K562 (cell line): ENCODE data around the gene E2F2. TPM values are rescaled to one million over a fixed set of nuclear protein-coding genes. Genes with fewer than 3 reads are reported as not detected.

Source experiments
- ATF7 ChIP-seq: fragments of 450-650 bp; IDR thresholded peaks from 2 replicates; pipeline ENCODE4 v1.7.1; 2014; ENCODE audit warnings: mild to moderate bottlenecking, moderate library complexity
- CXXC5 ChIP-seq: fragments of 250-450 bp; sonication (Bioruptor Pico); IDR thresholded peaks from 2 replicates; pipeline ENCODE4 v1.8.0; 2022; ENCODE audit warnings: inconsistent platforms, mild to moderate bottlenecking, moderate library complexity
- HDGF ChIP-seq: fragments of 450-650 bp; IDR thresholded peaks from 2 replicates; pipeline ENCODE4 v1.6.1; 2016
- HNRNPL ChIP-seq: fragments of 200-400 bp; formaldehyde crosslinking; IDR thresholded peaks from 2 replicates; pipeline ENCODE4 v1.6.1; 2017; ENCODE audit warnings: low read depth, mild to moderate bottlenecking, low read length
- JUND ChIP-seq, 2 experiments: IDR thresholded peaks; 2 replicates in 1 of 2; 3 replicates in 1 of 2; pipeline ENCODE4 v1.6.1; 2011; ENCODE audit warnings: borderline replicate concordance in 2 of 2, low read depth in 2 of 2, low read length in 2 of 2, improper control_type of control experiment in 1 of 2, missing biosample characterization in 1 of 2, missing genetic modification characterization in 1 of 2, missing genetic modification reagents in 1 of 2
- KLF10 ChIP-seq: fragments of 250-450 bp; sonication (Bioruptor Pico); IDR thresholded peaks from 2 replicates; pipeline ENCODE4 v1.6.1; 2021; ENCODE audit warnings: matching md5 sums
- MBD2 ChIP-seq: sonication (generic); IDR thresholded peaks from 2 replicates; pipeline ENCODE4 v1.6.1; 2016; ENCODE audit warnings: low read depth, borderline replicate concordance
- MTF1 ChIP-seq: fragments of 250-450 bp; sonication (Bioruptor Pico); IDR thresholded peaks from 2 replicates; pipeline ENCODE4 v1.9.0; 2021; ENCODE audit warnings: moderate library complexity, mild to moderate bottlenecking, inconsistent platforms, borderline replicate concordance
- NFIC ChIP-seq: fragments of 450-650 bp; IDR thresholded peaks from 2 replicates; pipeline ENCODE4 v1.6.1; 2017; ENCODE audit warnings: mild to moderate bottlenecking, inconsistent platforms
- SMAD4 ChIP-seq: fragments of 250-450 bp; sonication (Bioruptor Pico); conservative IDR thresholded peaks from 2 replicates; pipeline ENCODE4 v1.8.0; 2021; ENCODE audit warnings: inconsistent platforms, mild to moderate bottlenecking, moderate library complexity
- SMARCA5 ChIP-seq: fragments of 450-650 bp; IDR thresholded peaks from 2 replicates; pipeline ENCODE4 v1.6.1; 2016
- SP2 ChIP-seq: IDR thresholded peaks from 2 replicates; pipeline ENCODE4 v1.6.1; 2011; ENCODE audit warnings: mild to moderate bottlenecking, low read depth, low read length, moderate library complexity; ENCODE audit not compliant: poor library complexity, severe bottlenecking; ENCODE audit errors: extremely low read depth
- SREBF1 ChIP-seq: fragments of 150-350 bp; IDR thresholded peaks from 2 replicates; pipeline ENCODE4 v1.6.1; 2014; ENCODE audit warnings: antibody characterized with exemption, low read depth, low read length, borderline replicate concordance
- ZNF134 ChIP-seq: fragments of 250-450 bp; sonication (Bioruptor Pico); conservative IDR thresholded peaks from 2 replicates; pipeline ENCODE4 v1.4.0; 2020
- polyA plus RNA-seq, 8 experiments: library from polyadenylated mRNA; depleted of rRNA in 4 of 8; stranded (reverse) in 5 of 8; unstranded in 3 of 8; fragments of >200 nt; fragmentation: Nextera tagmentation in 2 of 8; fragmentation: Illumina TruSeq in 1 of 8; extraction: Ambion mirVana in 2 of 8; extraction: Trizol in 1 of 8; gene quantifications; 2 replicates each; pipeline versions ENCODE4 v1.2.1 to v1.2.3, GENCODE V29; 2011 to 2014; ENCODE audit warnings: inconsistent platforms in 1 of 8, missing spikeins in 1 of 8
- total RNA-seq, 7 experiments: library from RNA; depleted of rRNA in 6 of 7; stranded (reverse); fragments of >200 nt in 6 of 7; fragmentation: Illumina TruSeq in 2 of 7; extraction: Trizol in 2 of 7; gene quantifications; 2 replicates each; pipeline versions ENCODE4 v1.2.1 to v1.2.3, GENCODE V29; 2011 to 2021; ENCODE audit warnings: low replicate concordance in 1 of 7
- TF ChIP-seq, protein P1 (sequence below): sonication (generic); formaldehyde crosslinking; IDR thresholded peaks from 2 replicates; pipeline ENCODE4 v1.8.1; 2023; ENCODE audit warnings: mild to moderate bottlenecking, missing genetic modification reagents
- TF ChIP-seq, protein P2 (sequence below): sonication (generic); formaldehyde crosslinking; IDR thresholded peaks from 2 replicates; pipeline ENCODE4 v1.8.1; 2023; ENCODE audit warnings: mild to moderate bottlenecking, missing genetic modification reagents
- TF ChIP-seq, protein P3 (sequence below), 3 experiments: fragments of 200-800 bp in 1 of 3; fragments of 250-450 bp in 1 of 3; fragments of 450-650 bp in 1 of 3; sonication (Bioruptor Pico) in 1 of 3; sonication (Bioruptor generic) in 1 of 3; formaldehyde crosslinking in 1 of 3; IDR thresholded peaks; 2 replicates each; pipeline versions ENCODE4 v1.6.1 to v1.8.0; 2016 to 2022; ENCODE audit warnings: mild to moderate bottlenecking in 2 of 3, missing genetic modification characterization in 2 of 3, missing compliant biosample characterization in 1 of 3, moderate library complexity in 1 of 3
- TF ChIP-seq, protein P4 (sequence below), 2 experiments: IDR thresholded peaks; 2 replicates each; pipeline ENCODE4 v1.6.1; 2011; ENCODE audit warnings: borderline replicate concordance in 1 of 2, control low read depth in 1 of 2, low read depth in 1 of 2, low read length in 1 of 2, mild to moderate bottlenecking in 1 of 2, mixed read lengths in 1 of 2, moderate library complexity in 1 of 2; ENCODE audit not compliant: insufficient read depth in 1 of 2, insufficient read length in 1 of 2, poor library complexity in 1 of 2, severe bottlenecking in 1 of 2; ENCODE audit errors: extremely low read depth in 1 of 2

The E2F2 gene
- total and polyA plus RNA-seq, 9 of the 15 experiments (the other 6 are each of a cell fraction or from before 2014, with no cell fraction given): 3.1 to 25.3 (median 11.4) TPM

DNA sequence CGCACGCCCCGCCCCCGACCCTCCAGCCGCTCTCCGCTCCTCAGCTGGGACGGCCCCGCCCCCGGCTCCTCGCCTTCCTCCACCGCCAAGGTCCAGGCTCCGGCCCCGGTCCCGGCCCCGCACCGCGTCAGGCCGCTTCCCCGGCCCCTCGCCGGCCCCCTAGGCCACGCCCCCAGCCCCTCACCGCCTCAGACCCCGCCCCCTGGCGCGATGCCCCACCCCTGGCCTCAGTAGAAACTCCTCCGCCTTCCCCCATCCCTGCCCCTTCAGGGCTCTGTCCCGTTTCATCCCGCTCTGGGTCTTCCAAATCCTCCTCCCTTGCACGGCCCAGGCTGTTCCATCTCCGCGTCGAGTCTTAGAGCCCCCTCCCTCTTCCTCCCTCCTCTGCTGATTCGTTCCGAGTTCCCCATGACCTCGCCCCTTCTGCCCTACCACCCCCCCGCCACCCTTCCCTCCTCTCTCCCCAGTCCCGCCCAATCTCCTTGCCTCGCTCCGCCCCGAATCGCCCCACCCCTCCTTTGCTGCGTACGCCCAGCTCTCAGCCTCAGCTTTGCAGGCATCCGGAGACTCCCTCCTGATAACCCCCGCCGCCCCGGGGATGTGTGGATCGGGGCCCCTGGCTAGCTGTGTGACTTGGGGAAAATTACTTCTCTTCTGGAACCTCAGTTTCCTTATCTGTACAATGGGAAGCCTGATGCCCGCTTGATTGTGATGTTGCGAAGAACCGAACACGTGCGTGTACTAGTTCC lies 46.6 kb downstream of the E2F2 start (continued):
- TF ChIP-seq, protein P1, sequence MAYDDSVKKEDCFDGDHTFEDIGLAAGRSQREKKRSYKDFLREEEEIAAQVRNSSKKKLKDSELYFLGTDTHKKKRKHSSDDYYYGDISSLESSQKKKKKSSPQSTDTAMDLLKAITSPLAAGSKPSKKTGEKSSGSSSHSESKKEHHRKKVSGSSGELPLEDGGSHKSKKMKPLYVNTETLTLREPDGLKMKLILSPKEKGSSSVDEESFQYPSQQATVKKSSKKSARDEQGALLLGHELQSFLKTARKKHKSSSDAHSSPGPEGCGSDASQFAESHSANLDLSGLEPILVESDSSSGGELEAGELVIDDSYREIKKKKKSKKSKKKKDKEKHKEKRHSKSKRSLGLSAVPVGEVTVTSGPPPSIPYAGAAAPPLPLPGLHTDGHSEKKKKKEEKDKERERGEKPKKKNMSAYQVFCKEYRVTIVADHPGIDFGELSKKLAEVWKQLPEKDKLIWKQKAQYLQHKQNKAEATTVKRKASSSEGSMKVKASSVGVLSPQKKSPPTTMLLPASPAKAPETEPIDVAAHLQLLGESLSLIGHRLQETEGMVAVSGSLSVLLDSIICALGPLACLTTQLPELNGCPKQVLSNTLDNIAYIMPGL (CRISPR knock-in tag): no peak
- TF ChIP-seq MBD2 (0 out of 2 replicates have a peak, but pooled peaks have one; percentile 17), HNRNPL (no peak), KLF10 (CRISPR knock-in tag) (no peak), JUND (IDR thresholded peaks at IDR 0.05; ENCODE audit: borderline replicate concordance, low read depth, low read length) (peak; percentile 29; the same call in 1 of the 2 replicates), JUND (tag; IDR thresholded peaks at IDR 0.05; ENCODE audit: borderline replicate concordance, low read depth, low read length) (peak; percentile 45; the same call in 1 of the 3 replicates), SMAD4 (CRISPR knock-in tag) (peak; percentile 65; the same call in 1 of the 2 replicates), MTF1 (CRISPR knock-in tag) (no peak), ZNF134 (CRISPR knock-in tag) (no peak), SREBF1 (no peak), ATF7 (peak; percentile 48; the same call in 1 of the 2 replicates), SP2 (no peak), HDGF (peak; percentile 97), SMARCA5 (peak; percentile 98), CXXC5 (CRISPR knock-in tag) (peak; percentile 44; the same call in 1 of the 2 replicates), NFIC (peak; percentile 25)
- TF ChIP-seq, protein P2, sequence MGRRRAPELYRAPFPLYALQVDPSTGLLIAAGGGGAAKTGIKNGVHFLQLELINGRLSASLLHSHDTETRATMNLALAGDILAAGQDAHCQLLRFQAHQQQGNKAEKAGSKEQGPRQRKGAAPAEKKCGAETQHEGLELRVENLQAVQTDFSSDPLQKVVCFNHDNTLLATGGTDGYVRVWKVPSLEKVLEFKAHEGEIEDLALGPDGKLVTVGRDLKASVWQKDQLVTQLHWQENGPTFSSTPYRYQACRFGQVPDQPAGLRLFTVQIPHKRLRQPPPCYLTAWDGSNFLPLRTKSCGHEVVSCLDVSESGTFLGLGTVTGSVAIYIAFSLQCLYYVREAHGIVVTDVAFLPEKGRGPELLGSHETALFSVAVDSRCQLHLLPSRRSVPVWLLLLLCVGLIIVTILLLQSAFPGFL (CRISPR knock-in tag): no peak
- TF ChIP-seq, protein P3, sequence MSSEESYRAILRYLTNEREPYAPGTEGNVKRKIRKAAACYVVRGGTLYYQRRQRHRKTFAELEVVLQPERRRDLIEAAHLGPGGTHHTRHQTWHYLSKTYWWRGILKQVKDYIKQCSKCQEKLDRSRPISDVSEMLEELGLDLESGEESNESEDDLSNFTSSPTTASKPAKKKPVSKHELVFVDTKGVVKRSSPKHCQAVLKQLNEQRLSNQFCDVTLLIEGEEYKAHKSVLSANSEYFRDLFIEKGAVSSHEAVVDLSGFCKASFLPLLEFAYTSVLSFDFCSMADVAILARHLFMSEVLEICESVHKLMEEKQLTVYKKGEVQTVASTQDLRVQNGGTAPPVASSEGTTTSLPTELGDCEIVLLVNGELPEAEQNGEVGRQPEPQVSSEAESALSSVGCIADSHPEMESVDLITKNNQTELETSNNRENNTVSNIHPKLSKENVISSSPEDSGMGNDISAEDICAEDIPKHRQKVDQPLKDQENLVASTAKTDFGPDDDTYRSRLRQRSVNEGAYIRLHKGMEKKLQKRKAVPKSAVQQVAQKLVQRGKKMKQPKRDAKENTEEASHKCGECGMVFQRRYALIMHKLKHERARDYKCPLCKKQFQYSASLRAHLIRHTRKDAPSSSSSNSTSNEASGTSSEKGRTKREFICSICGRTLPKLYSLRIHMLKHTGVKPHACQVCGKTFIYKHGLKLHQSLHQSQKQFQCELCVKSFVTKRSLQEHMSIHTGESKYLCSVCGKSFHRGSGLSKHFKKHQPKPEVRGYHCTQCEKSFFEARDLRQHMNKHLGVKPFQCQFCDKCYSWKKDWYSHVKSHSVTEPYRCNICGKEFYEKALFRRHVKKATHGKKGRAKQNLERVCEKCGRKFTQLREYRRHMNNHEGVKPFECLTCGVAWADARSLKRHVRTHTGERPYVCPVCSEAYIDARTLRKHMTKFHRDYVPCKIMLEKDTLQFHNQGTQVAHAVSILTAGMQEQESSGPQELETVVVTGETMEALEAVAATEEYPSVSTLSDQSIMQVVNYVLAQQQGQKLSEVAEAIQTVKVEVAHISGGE (CRISPR knock-in tag; IDR thresholded peaks at IDR 0.05): peak in 1 of 3 experiments; percentile 57; a peak in 1 of 6 replicates
- TF ChIP-seq, protein P4, sequence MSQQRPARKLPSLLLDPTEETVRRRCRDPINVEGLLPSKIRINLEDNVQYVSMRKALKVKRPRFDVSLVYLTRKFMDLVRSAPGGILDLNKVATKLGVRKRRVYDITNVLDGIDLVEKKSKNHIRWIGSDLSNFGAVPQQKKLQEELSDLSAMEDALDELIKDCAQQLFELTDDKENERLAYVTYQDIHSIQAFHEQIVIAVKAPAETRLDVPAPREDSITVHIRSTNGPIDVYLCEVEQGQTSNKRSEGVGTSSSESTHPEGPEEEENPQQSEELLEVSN (IDR thresholded peaks at IDR 0.05; ENCODE audit: borderline replicate concordance in 1 of 2, extremely low read depth in 1 of 2, insufficient read depth in 1 of 2, insufficient read length in 1 of 2, low read depth in 1 of 2, low read length in 1 of 2, poor library complexity in 1 of 2, severe bottlenecking in 1 of 2): peak; percentile 10 to 23
